ENCODE data around the gene GAN. TPM values are rescaled to one million over a fixed set of nuclear protein-coding genes. Genes with fewer than 3 reads are reported as not detected.

GAN gene
- total RNA-seq, 1 donor from 2014 or later: 20.9 TPM

GRCh38 chr16:81367821-81368220 is 53.1 kb downstream of the GAN start:
- no peak overlapping the region for H3K27ac Mint-ChIP-seq (ENCODE audit: unreplicated experiment)
- no peaks in the 10 kb centered on the region for H3K79me2 ChIP-seq (ENCODE audit: insufficient read depth, low read length)
- peaks cover 7% of the 10 kb centered on the region for H4K20me1 ChIP-seq (ENCODE audit: insufficient read depth, low read length)
- TF ChIP-seq CTCF (IDR thresholded peaks at IDR 0.05; ENCODE audit: insufficient read depth, low read depth, low read length): no peak
- no peak for TF ChIP-seq EZH2 (IDR thresholded peaks at IDR 0.05; ENCODE audit: insufficient read depth, low read length)
- H3K4me2 ChIP-seq (ENCODE audit: low read length): no peak overlapping the region
- no peak overlapping the region for H2AFZ ChIP-seq (ENCODE audit: low read depth, low read length)
- H3K9ac ChIP-seq (ENCODE audit: low read length): no peak overlapping the region
- peaks cover 12% of the 10 kb centered on the region for H3K36me3 ChIP-seq (ENCODE audit: insufficient read depth, low read length)
- H3K4me1 ChIP-seq (ENCODE audit: insufficient read depth, low read length): no peaks in the 10 kb centered on the region
- no peaks in the 10 kb centered on the region for H3K27me3 ChIP-seq (ENCODE audit: insufficient read depth, low read length)
- FAIRE-seq (no peak), DNase-seq (ENCODE audit: low read depth) (no peak)
- H3K4me3 Mint-ChIP-seq (ENCODE audit: unreplicated experiment): no peak overlapping the region
- H3K9me3 Mint-ChIP-seq (ENCODE audit: unreplicated experiment): no peaks in the 10 kb centered on the region
- no peaks in the 10 kb centered on the region for H3K27me3 Mint-ChIP-seq (ENCODE audit: low read depth, unreplicated experiment)
- H3K9me3 ChIP-seq (ENCODE audit: insufficient read depth, low read depth, low read length): no peaks in the 10 kb centered on the region
- peaks cover 8% of the 10 kb centered on the region for H3K36me3 Mint-ChIP-seq (ENCODE audit: low read depth, unreplicated experiment)
- no peaks in the 10 kb centered on the region for H3K4me1 Mint-ChIP-seq (ENCODE audit: low read depth, unreplicated experiment)
- H3K27ac ChIP-seq (ENCODE audit: low read depth, low read length): no peak overlapping the region
- H3K4me3 ChIP-seq (ENCODE audit: insufficient read depth, low read depth, low read length): no peak overlapping the region

GRCh38 chr16:81369888-81370504 is 55.2 kb downstream of the GAN start:
- DNase-seq (ENCODE audit: low read depth): no peak
- Histone ChIP-seq H3K36me3 (ENCODE audit: insufficient read depth, low read length) (peaks cover 7% of the 10 kb centered on the region), H2AFZ (ENCODE audit: low read depth, low read length) (no peak overlapping the region), H3K9me3 (ENCODE audit: insufficient read depth, low read depth, low read length) (no peaks in the 10 kb centered on the region), H3K4me3 (ENCODE audit: insufficient read depth, low read depth, low read length) (no peak overlapping the region), H3K79me2 (ENCODE audit: insufficient read depth, low read length) (no peaks in the 10 kb centered on the region), H3K4me2 (ENCODE audit: low read length) (no peak overlapping the region), H3K27me3 (ENCODE audit: insufficient read depth, low read length) (no peaks in the 10 kb centered on the region), H3K9ac (ENCODE audit: low read length) (no peak overlapping the region), H4K20me1 (ENCODE audit: insufficient read depth, low read length) (peaks cover 7% of the 10 kb centered on the region), H3K27ac (ENCODE audit: low read depth, low read length) (no peak overlapping the region), H3K4me1 (ENCODE audit: insufficient read depth, low read length) (no peaks in the 10 kb centered on the region)
- Mint-ChIP-seq H3K27me3 (ENCODE audit: low read depth, unreplicated experiment) (no peaks in the 10 kb centered on the region), H3K27ac (ENCODE audit: unreplicated experiment) (no peak overlapping the region), H3K4me1 (ENCODE audit: low read depth, unreplicated experiment) (no peaks in the 10 kb centered on the region), H3K4me3 (ENCODE audit: unreplicated experiment) (no peak overlapping the region), H3K9me3 (ENCODE audit: unreplicated experiment) (no peaks in the 10 kb centered on the region), H3K36me3 (ENCODE audit: low read depth, unreplicated experiment) (peaks cover 9% of the 10 kb centered on the region)
- FAIRE-seq: no peak
- TF ChIP-seq EZH2 (IDR thresholded peaks at IDR 0.05; ENCODE audit: insufficient read depth, low read length): no peak
- no peak for TF ChIP-seq CTCF (IDR thresholded peaks at IDR 0.05; ENCODE audit: insufficient read depth, low read depth, low read length)

- H3K4me2 ChIP-seq (ENCODE audit: low read length): no peak overlapping the region
- H2AFZ ChIP-seq (ENCODE audit: low read depth, low read length): no peak overlapping the region
- no peaks in the 10 kb centered on the region for H3K79me2 ChIP-seq (ENCODE audit: insufficient read depth, low read length)
- DNase-seq (ENCODE audit: low read depth): no peak
- no peaks in the 10 kb centered on the region for H3K27me3 ChIP-seq (ENCODE audit: insufficient read depth, low read length)
- no peaks in the 10 kb centered on the region for H3K9me3 ChIP-seq (ENCODE audit: insufficient read depth, low read depth, low read length)
- no peaks in the 10 kb centered on the region for H3K4me1 ChIP-seq (ENCODE audit: insufficient read depth, low read length)
- H3K27me3 Mint-ChIP-seq (ENCODE audit: low read depth, unreplicated experiment): no peaks in the 10 kb centered on the region
- H3K36me3 Mint-ChIP-seq (ENCODE audit: low read depth, unreplicated experiment): peaks cover 7% of the 10 kb centered on the region
- H3K4me3 ChIP-seq (ENCODE audit: insufficient read depth, low read depth, low read length): no peak overlapping the region
- H3K9ac ChIP-seq (ENCODE audit: low read length): no peak overlapping the region
- peaks cover 4% of the 10 kb centered on the region for H4K20me1 ChIP-seq (ENCODE audit: insufficient read depth, low read length)
- FAIRE-seq: no peak
- H3K36me3 ChIP-seq (ENCODE audit: insufficient read depth, low read length): peaks cover 3% of the 10 kb centered on the region
- TF ChIP-seq EZH2 (IDR thresholded peaks at IDR 0.05; ENCODE audit: insufficient read depth, low read length): no peak
- TF ChIP-seq CTCF (IDR thresholded peaks at IDR 0.05; ENCODE audit: insufficient read depth, low read depth, low read length): no peak
- no peak overlapping the region for H3K27ac ChIP-seq (ENCODE audit: low read depth, low read length)
- H3K4me1 Mint-ChIP-seq (ENCODE audit: low read depth, unreplicated experiment): no peaks in the 10 kb centered on the region
- H3K4me3 Mint-ChIP-seq (ENCODE audit: unreplicated experiment): no peak overlapping the region
- no peak overlapping the region for H3K27ac Mint-ChIP-seq (ENCODE audit: unreplicated experiment)
- H3K9me3 Mint-ChIP-seq (ENCODE audit: unreplicated experiment): no peaks in the 10 kb centered on the region
Measured at GRCh38 chr16:81371106-81371505, 56.3 kb downstream of the GAN start.

Measured in astrocyte (in vitro differentiated cells and primary cell).